ENCODE data around the gene TDRD3.

DNA sequence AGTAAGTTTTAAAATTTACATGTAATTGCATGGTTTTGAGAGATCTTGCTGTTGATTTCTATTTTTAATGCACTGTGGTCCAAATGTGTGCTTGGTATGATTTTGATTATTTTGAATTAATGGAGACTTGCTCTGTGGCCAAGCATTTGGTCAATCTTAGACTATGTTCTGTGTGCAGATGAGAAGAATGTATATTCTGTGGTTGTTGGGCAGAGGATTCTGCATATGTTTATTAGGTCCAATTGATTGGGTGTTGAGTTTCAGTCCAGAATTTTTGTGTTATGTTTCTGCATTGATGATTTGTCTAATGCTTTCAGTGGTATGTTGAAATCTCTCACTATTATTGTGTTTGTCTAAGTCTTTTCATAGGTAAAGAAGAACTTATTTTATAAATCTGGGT, 82.3 kb downstream of the TDRD3 start:
- TF ChIP-seq, protein P1, sequence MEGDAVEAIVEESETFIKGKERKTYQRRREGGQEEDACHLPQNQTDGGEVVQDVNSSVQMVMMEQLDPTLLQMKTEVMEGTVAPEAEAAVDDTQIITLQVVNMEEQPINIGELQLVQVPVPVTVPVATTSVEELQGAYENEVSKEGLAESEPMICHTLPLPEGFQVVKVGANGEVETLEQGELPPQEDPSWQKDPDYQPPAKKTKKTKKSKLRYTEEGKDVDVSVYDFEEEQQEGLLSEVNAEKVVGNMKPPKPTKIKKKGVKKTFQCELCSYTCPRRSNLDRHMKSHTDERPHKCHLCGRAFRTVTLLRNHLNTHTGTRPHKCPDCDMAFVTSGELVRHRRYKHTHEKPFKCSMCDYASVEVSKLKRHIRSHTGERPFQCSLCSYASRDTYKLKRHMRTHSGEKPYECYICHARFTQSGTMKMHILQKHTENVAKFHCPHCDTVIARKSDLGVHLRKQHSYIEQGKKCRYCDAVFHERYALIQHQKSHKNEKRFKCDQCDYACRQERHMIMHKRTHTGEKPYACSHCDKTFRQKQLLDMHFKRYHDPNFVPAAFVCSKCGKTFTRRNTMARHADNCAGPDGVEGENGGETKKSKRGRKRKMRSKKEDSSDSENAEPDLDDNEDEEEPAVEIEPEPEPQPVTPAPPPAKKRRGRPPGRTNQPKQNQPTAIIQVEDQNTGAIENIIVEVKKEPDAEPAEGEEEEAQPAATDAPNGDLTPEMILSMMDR (IDR thresholded peaks at IDR 0.05): no peak
- TF ChIP-seq SIN3A (IDR thresholded peaks at IDR 0.05; ENCODE audit: borderline replicate concordance, insufficient read depth, low read depth, low read length) (no peak), POLR2AphosphoS5 (IDR thresholded peaks at IDR 0.05; ENCODE audit: low read depth, low read length) (no peak)

Measured in Panc1 (cell line).